A549 (cell line): ENCODE measurements around the gene SMYD5. TPM values are rescaled to one million over a fixed set of nuclear protein-coding genes. Genes with fewer than 3 reads are reported as not detected.

Experiments
- ATAC-seq, 2 experiments: fragments of 200-7000 bp in 1 of 2; fragments of >200 bp in 1 of 2; cut with Nextera tagmentation in 1 of 2; cut with Tn5 transposase in 1 of 2; 3 replicates each; pipeline versions ENCODE4 v1.8.0 to v1.9.1; 2018 to 2020; ENCODE audit warnings: mild to moderate bottlenecking in 1 of 2, moderate library complexity in 1 of 2
- CTCF ChIA-PET: fragments of 300-600 bp; sonication (Branson Sonifier 250); formaldehyde crosslinking; extraction: SDS; loops from one replicate; lab custom pipeline; 2021; ENCODE audit warnings: antibody characterized with exemption, inconsistent platforms; lab: Yijun Ruan, JAX
- POLR2A ChIA-PET: fragments of 350-600 bp; formaldehyde crosslinking; extraction: SDS; loops from one replicate; lab custom pipeline; 2021; ENCODE audit warnings: antibody characterized with exemption, inconsistent platforms; lab: Yijun Ruan, JAX
- DNase-seq, 2 experiments: peaks; one replicate each; pipeline versions ENCODE4 v3.0.0 to v3.0.0-alpha.2; 2011 to 2016; ENCODE audit warnings: low read depth in 1 of 2, low spot score in 1 of 2
- FAIRE-seq: peaks from 2 replicates; lab custom pipeline; 2011; peaks lifted over from hg19 to GRCh38; lab: Jason Lieb, UNC
- H3K27ac ChIP-seq, 2 experiments: fragments of >200 bp; sonication (Bioruptor Twin); formaldehyde crosslinking; 3 replicates each; pipeline ENCODE4 v1.5.1; 2016 to 2017
- H3K4me1 ChIP-seq: fragments of >200 bp; sonication (Bioruptor Twin); formaldehyde crosslinking; 3 replicates; pipeline ENCODE4 v1.6.1; 2016
- H3K4me2 ChIP-seq: fragments of >200 bp; sonication (Bioruptor Twin); formaldehyde crosslinking; 3 replicates; pipeline ENCODE4 v1.6.1; 2016
- H3K4me3 ChIP-seq: fragments of >200 bp; sonication (Bioruptor Twin); formaldehyde crosslinking; 3 replicates; pipeline ENCODE4 v1.5.1; 2016
- H3K9me3 ChIP-seq: fragments of >200 bp; sonication (Bioruptor Twin); formaldehyde crosslinking; 3 replicates; pipeline ENCODE4 v1.6.1; 2016
- ATOH8 ChIP-seq: fragments of 250-450 bp; sonication (Bioruptor Pico); IDR thresholded peaks from 2 replicates; pipeline ENCODE4 v1.5.0; 2020; ENCODE audit warnings: low read depth, mild to moderate bottlenecking, moderate library complexity
- CBX8 ChIP-seq: fragments of 200-600 bp; sonication (generic); IDR thresholded peaks from 2 replicates; pipeline ENCODE4 v1.6.1; 2016
- CEBPB ChIP-seq, 2 experiments: fragments of >200 bp in 1 of 2; sonication (Bioruptor Twin) in 1 of 2; formaldehyde crosslinking in 1 of 2; IDR thresholded peaks; 2 replicates each; pipeline ENCODE4 v1.6.1; 2012 to 2016
- CHD4 ChIP-seq: fragments of 200-600 bp; sonication (generic); IDR thresholded peaks from 2 replicates; pipeline ENCODE4 v1.6.1; 2016; ENCODE audit warnings: antibody characterized with exemption, mild to moderate bottlenecking, borderline replicate concordance
- E2F6 ChIP-seq: IDR thresholded peaks from 2 replicates; pipeline ENCODE4 v1.6.1; 2012; ENCODE audit warnings: low read depth, borderline replicate concordance
- EP300 ChIP-seq, 2 experiments: fragments of >200 bp; sonication (Bioruptor Twin); formaldehyde crosslinking; IDR thresholded peaks; 2 replicates in 1 of 2; 3 replicates in 1 of 2; pipeline ENCODE4 v1.6.1; 2016 to 2017
- ESRRA ChIP-seq: fragments of 150-350 bp; IDR thresholded peaks from 2 replicates; pipeline ENCODE4 v1.6.1; 2014; ENCODE audit warnings: mild to moderate bottlenecking, low read length, borderline replicate concordance
- FOXS1 ChIP-seq: fragments of 250-450 bp; sonication (Bioruptor Pico); IDR thresholded peaks from 2 replicates; pipeline ENCODE4 v1.5.0; 2020; ENCODE audit warnings: mild to moderate bottlenecking, moderate library complexity
- GATA3 ChIP-seq: IDR thresholded peaks from 2 replicates; pipeline ENCODE4 v1.6.1; 2012; ENCODE audit warnings: borderline replicate concordance
- HDAC2 ChIP-seq: fragments of 200-600 bp; sonication (generic); IDR thresholded peaks from 2 replicates; pipeline ENCODE4 v1.6.1; 2016
- HEYL ChIP-seq: fragments of 250-450 bp; sonication (Bioruptor Pico); IDR thresholded peaks from 2 replicates; pipeline ENCODE4 v1.8.0; 2021; ENCODE audit warnings: mild to moderate bottlenecking, moderate library complexity
- HMGXB4 ChIP-seq: fragments of 250-450 bp; sonication (Bioruptor Pico); IDR thresholded peaks from 2 replicates; pipeline ENCODE4 v1.5.0; 2021; ENCODE audit warnings: mild to moderate bottlenecking, moderate library complexity, borderline replicate concordance
- HOXA7 ChIP-seq: fragments of 250-450 bp; sonication (Bioruptor Pico); IDR thresholded peaks from 2 replicates; pipeline ENCODE4 v1.5.0; 2020; ENCODE audit warnings: mild to moderate bottlenecking, moderate library complexity
- HOXB5 ChIP-seq: fragments of 250-450 bp; sonication (Bioruptor Pico); IDR thresholded peaks from 2 replicates; pipeline ENCODE4 v1.5.0; 2020; ENCODE audit warnings: mild to moderate bottlenecking, moderate library complexity
- JUN ChIP-seq, 2 experiments: fragments of >200 bp; sonication (Bioruptor Twin); formaldehyde crosslinking; IDR thresholded peaks; 2 replicates in 1 of 2; 3 replicates in 1 of 2; pipeline ENCODE4 v1.6.1; 2016 to 2017
- JUNB ChIP-seq: fragments of >200 bp; sonication (Bioruptor Twin); formaldehyde crosslinking; IDR thresholded peaks from 2 replicates; pipeline ENCODE4 v1.6.1; 2016
- KDM5A ChIP-seq: fragments of 200-600 bp; sonication (generic); IDR thresholded peaks from 2 replicates; pipeline ENCODE4 v1.6.1; 2016; ENCODE audit warnings: antibody characterized with exemption, mild to moderate bottlenecking
- MAFK ChIP-seq: fragments of 450-650 bp; IDR thresholded peaks from 2 replicates; pipeline ENCODE4 v1.6.1; 2014; ENCODE audit not compliant: partially characterized antibody
- MAZ ChIP-seq: fragments of 150-350 bp; IDR thresholded peaks from 2 replicates; pipeline ENCODE4 v1.6.1; 2014; ENCODE audit warnings: antibody characterized with exemption, low read depth, low read length, borderline replicate concordance
- PHF8 ChIP-seq: fragments of 200-600 bp; sonication (generic); IDR thresholded peaks from 2 replicates; pipeline ENCODE4 v1.6.1; 2016; ENCODE audit warnings: low read depth, mild to moderate bottlenecking, antibody characterized with exemption, moderate library complexity, borderline replicate concordance
- POLR2A ChIP-seq: IDR thresholded peaks from 2 replicates; pipeline ENCODE4 v1.6.1; 2012; ENCODE audit warnings: mild to moderate bottlenecking, low read length
- POLR2AphosphoS2 ChIP-seq: conservative IDR thresholded peaks from 2 replicates; pipeline ENCODE4 v1.6.1; 2012; ENCODE audit warnings: low read length, improper control_type of control experiment, inconsistent platforms
- SMC3 ChIP-seq: fragments of >200 bp; sonication (Bioruptor Twin); formaldehyde crosslinking; IDR thresholded peaks from 3 replicates; pipeline ENCODE4 v1.6.1; 2018; ENCODE audit warnings: inconsistent platforms
- TFCP2L1 ChIP-seq: fragments of 250-450 bp; sonication (Bioruptor Pico); IDR thresholded peaks from 2 replicates; pipeline ENCODE4 v1.5.0; 2021; ENCODE audit warnings: mild to moderate bottlenecking
- ZSCAN20 ChIP-seq: fragments of 250-450 bp; sonication (Bioruptor Pico); IDR thresholded peaks from 2 replicates; pipeline ENCODE4 v1.8.0; 2022; ENCODE audit warnings: mild to moderate bottlenecking, moderate library complexity
- WGBS: methylation state at CpG from one replicate; pipeline ENCODE4 v1.1.6; 2017; ENCODE audit errors: missing lambda C conversion rate; 5-methylcytosine and 5-hydroxymethylcytosine counted together
- polyA plus RNA-seq, 4 experiments: library from polyadenylated mRNA; depleted of rRNA in 3 of 4; stranded (reverse); fragments of >200 nt; fragmentation: RNase III in 1 of 4; extraction: RNeasy Plus Mini Kit Qiagen cat#74134 plus additional on column Dnase treatment in 1 of 4; gene quantifications; 2 replicates in 3 of 4; 3 replicates in 1 of 4; pipeline ENCODE4 v1.2.3, GENCODE V29; 2011 to 2017

SMYD5 gene
- polyA plus RNA-seq, 2 of the 4 experiments (the other 2 are of a cell fraction): 40.3 to 46.7 TPM

DNA sequence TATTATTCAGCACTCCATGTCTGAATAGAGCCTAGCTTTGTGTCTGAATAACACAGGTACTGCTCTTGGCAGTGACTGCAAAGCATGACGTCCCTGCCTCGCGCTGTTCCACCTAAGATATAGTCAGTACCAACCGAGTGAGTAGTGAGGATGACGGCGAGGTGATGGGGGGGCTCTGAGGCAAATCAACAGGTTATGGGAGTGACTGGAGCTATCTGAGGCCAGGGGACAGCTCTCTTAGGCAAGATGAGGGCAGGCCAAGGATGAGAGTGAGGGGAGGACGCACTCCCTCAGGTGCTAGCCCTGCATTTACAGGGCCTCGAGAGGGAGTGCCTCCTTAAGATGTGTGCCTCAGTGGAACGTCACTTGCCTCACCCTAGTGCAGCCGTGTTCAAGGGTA lies 39.8 kb upstream of the SMYD5 start:
- DNase-seq: no peak
- WGBS: 71% methylated on average over 10 of the region's 10 CpGs
- H3K4me1 ChIP-seq: peaks cover 11% of the 10 kb centered on the region
- no peak for ATAC-seq
- ChIA-PET POLR2A (interaction anchor here (1.6 kb wide), 1 partner anchor 38 kb away, joined by 4 read pairs; no protein-coding TSS in a partner anchor), CTCF (interaction anchor here (0.6 to 11.5 kb wide), 12 partner anchors 10 to 592 kb away, joined by 3 to 251 read pairs (median 6); partner anchors contain the start of gene SMYD5)
- no peak overlapping the region for H3K27ac ChIP-seq
- no peaks in the 10 kb centered on the region for H3K9me3 ChIP-seq
- no peak for TF ChIP-seq ESRRA
- TF ChIP-seq E2F6: no peak
- no peak for TF ChIP-seq HDAC2
- no peak for TF ChIP-seq CEBPB (IDR thresholded peaks at IDR 0.05)
- TF ChIP-seq POLR2AphosphoS2: no peak
- no peak for TF ChIP-seq EP300 (IDR thresholded peaks at IDR 0.05)
- no peak for TF ChIP-seq HOXB5 (CRISPR knock-in tag)
- no peak for TF ChIP-seq GATA3
- TF ChIP-seq ZSCAN20: no peak
- TF ChIP-seq JUNB: no peak
- no peak for TF ChIP-seq PHF8
- no peak for TF ChIP-seq HEYL
- no peak for TF ChIP-seq MAZ
- TF ChIP-seq SMC3: no peak
- TF ChIP-seq MAFK: no peak
- no peak for TF ChIP-seq FOXS1 (CRISPR knock-in tag)
- no peak for TF ChIP-seq HOXA7
- no peak for TF ChIP-seq POLR2A
- no peak for TF ChIP-seq ATOH8
- H3K4me2 ChIP-seq: no peak overlapping the region
- H3K4me3 ChIP-seq: no peak overlapping the region
- no peak for FAIRE-seq

DNA sequence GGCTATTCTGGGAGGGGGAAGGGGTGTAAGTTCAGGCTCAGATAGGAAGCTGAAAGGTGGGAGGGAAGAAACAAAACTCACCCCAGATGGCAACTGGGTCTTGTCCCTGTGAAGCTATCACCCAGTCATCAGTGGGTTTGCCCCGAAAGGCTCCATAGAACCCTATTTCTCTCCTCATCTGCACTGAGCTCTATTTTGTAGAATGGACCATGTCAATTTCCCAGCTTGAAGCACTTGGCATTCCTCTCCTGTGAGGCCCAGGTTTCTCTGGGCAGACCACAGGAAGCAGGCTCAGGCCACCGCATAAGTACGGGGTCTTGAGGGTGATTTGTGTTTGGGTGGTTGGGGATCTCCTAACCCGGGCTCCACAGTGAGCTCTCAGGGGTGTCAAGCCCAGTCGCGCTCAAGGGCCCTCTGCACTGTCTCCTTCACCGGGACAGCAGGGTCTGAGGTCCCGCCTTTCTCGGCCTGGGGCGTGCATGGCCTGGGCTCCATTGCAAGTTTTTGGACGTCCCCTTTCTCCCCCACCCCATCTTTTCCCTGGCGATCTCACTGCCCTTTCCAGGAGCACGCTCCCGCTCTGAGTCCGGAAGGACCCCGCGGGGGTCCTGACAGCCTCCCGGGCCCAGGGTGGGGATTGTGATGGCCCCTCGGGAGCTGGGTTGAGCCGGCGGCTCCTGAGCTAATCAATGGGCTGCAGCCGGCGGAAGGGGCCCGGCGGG lies 38.9 kb upstream of the SMYD5 start:
- peaks cover 11% of the 10 kb centered on the region for H3K4me1 ChIP-seq
- CTCF ChIA-PET: interaction anchor here (0.6 to 11.5 kb wide), 15 partner anchors 11 to 409 kb away, joined by 3 to 251 read pairs (median 5); partner anchors contain the start of gene SMYD5
- DNase-seq (no peak), ATAC-seq (no peak), FAIRE-seq (no peak)
- no peak overlapping the region for H3K4me2 ChIP-seq
- 85% methylated on average over 25 of the region's 25 CpGs for WGBS
- no peak for TF ChIP-seq HOXA7
- no peak for TF ChIP-seq HOXB5 (CRISPR knock-in tag)
- TF ChIP-seq KDM5A: no peak
- TF ChIP-seq CHD4: no peak
- no peak for TF ChIP-seq TFCP2L1 (CRISPR knock-in tag)
- no peak for TF ChIP-seq E2F6
- TF ChIP-seq HMGXB4 (CRISPR knock-in tag): no peak
- no peak for TF ChIP-seq CEBPB (IDR thresholded peaks at IDR 0.05)
- TF ChIP-seq CBX8: no peak
- no peak for TF ChIP-seq JUN (IDR thresholded peaks at IDR 0.05)
- H3K27ac ChIP-seq: no peak overlapping the region
- no peaks in the 10 kb centered on the region for H3K9me3 ChIP-seq
- no peak overlapping the region for H3K4me3 ChIP-seq
- POLR2A ChIA-PET: interaction anchor here (1.6 kb wide), 1 partner anchor 37 kb away, joined by 4 read pairs; no protein-coding TSS in a partner anchor
